HepG2 (cell line): ENCODE data around the gene SLC8A2. TPM values are rescaled to one million over a fixed set of nuclear protein-coding genes. Genes with fewer than 3 reads are reported as not detected.

Experiments
- BCLAF1 ChIP-seq: fragments of 450-650 bp; IDR thresholded peaks from 2 replicates; pipeline ENCODE4 v1.6.1; 2017; ENCODE audit warnings: mild to moderate bottlenecking
- EP300 ChIP-seq, 3 experiments: sonication (generic) in 1 of 3; formaldehyde crosslinking in 1 of 3; IDR thresholded peaks; 2 replicates each; pipeline versions ENCODE4 v1.5.1 to v1.6.1; 2011 to 2020; ENCODE audit warnings: low read depth in 2 of 3, low read length in 2 of 3, borderline replicate concordance in 1 of 3, improper control_type of control experiment in 1 of 3, mild to moderate bottlenecking in 1 of 3, missing genetic modification reagents in 1 of 3, moderate library complexity in 1 of 3
- HMGA1 ChIP-seq: sonication (generic); formaldehyde crosslinking; conservative IDR thresholded peaks from 2 replicates; pipeline ENCODE4 v1.4.0; 2020; ENCODE audit warnings: missing genetic modification reagents
- NAIF1 ChIP-seq: sonication (generic); formaldehyde crosslinking; IDR thresholded peaks from 2 replicates; pipeline ENCODE4 v1.5.0; 2020; ENCODE audit warnings: mild to moderate bottlenecking, missing genetic modification reagents, borderline replicate concordance
- NRL ChIP-seq: sonication (generic); formaldehyde crosslinking; IDR thresholded peaks from 2 replicates; pipeline ENCODE4 v1.5.0; 2020; ENCODE audit warnings: missing genetic modification reagents, mild to moderate bottlenecking, moderate library complexity, borderline replicate concordance
- SP1 ChIP-seq, 2 experiments: fragments of 450-650 bp in 1 of 2; sonication (generic) in 1 of 2; formaldehyde crosslinking in 1 of 2; IDR thresholded peaks; 2 replicates each; pipeline versions ENCODE4 v1.4.0 to v1.6.1; 2016 to 2020; ENCODE audit warnings: missing genetic modification reagents in 1 of 2
- SRSF1 ChIP-seq: fragments of 200-400 bp; formaldehyde crosslinking; optimal IDR thresholded peaks from 2 replicates; pipeline ENCODE3; 2017; ENCODE audit warnings: mild to moderate bottlenecking, low read depth, low read length, moderate library complexity
- ZC3H4 ChIP-seq: sonication (generic); formaldehyde crosslinking; IDR thresholded peaks from 2 replicates; pipeline ENCODE4 v1.4.0; 2020; ENCODE audit warnings: missing genetic modification reagents, borderline replicate concordance
- ZNF225 ChIP-seq: sonication (generic); formaldehyde crosslinking; IDR thresholded peaks from 2 replicates; pipeline ENCODE4 v1.4.0; 2020; ENCODE audit warnings: mild to moderate bottlenecking, missing genetic modification reagents
- ZNF230 ChIP-seq: sonication (generic); formaldehyde crosslinking; IDR thresholded peaks from 2 replicates; pipeline ENCODE4 v1.4.0; 2020; ENCODE audit warnings: mild to moderate bottlenecking, missing genetic modification reagents
- polyA plus RNA-seq, 8 experiments: library from polyadenylated mRNA; depleted of rRNA in 3 of 8; stranded (reverse) in 7 of 8; unstranded in 1 of 8; fragments of >200 nt; fragmentation: Illumina TruSeq in 4 of 8; extraction: Trizol in 4 of 8; gene quantifications; 2 replicates each; pipeline versions ENCODE4 v1.2.1 to v1.2.3, GENCODE V29; 2011 to 2016; ENCODE audit warnings: low read depth in 4 of 8, missing spikeins in 1 of 8, mixed read lengths in 1 of 8; ENCODE audit not compliant: insufficient read depth in 1 of 8
- total RNA-seq, 5 experiments: library from RNA; depleted of rRNA; stranded (reverse); fragments of >200 nt; fragmentation: Illumina TruSeq; extraction: Trizol; gene quantifications; 2 replicates each; pipeline ENCODE4 v1.2.3, GENCODE V29; 2016; ENCODE audit warnings: low read depth in 1 of 5
- TF ChIP-seq, protein P1 (sequence below): sonication (generic); formaldehyde crosslinking; IDR thresholded peaks from 2 replicates; pipeline ENCODE4 v1.4.0; 2020; ENCODE audit warnings: mild to moderate bottlenecking, missing genetic modification reagents
- TF ChIP-seq, protein P2 (sequence below): sonication (generic); formaldehyde crosslinking; IDR thresholded peaks from 2 replicates; pipeline ENCODE4 v1.4.0; 2020; ENCODE audit warnings: mild to moderate bottlenecking, low read depth, missing genetic modification reagents
- TF ChIP-seq, protein P3 (sequence below): sonication (generic); formaldehyde crosslinking; IDR thresholded peaks from one replicate; pipeline ENCODE4 v1.5.1; 2020; ENCODE audit warnings: mild to moderate bottlenecking, missing genetic modification reagents; ENCODE audit errors: not compliant biosample characterization
- TF ChIP-seq, protein P4 (sequence below): IDR thresholded peaks from 2 replicates; pipeline ENCODE4 v1.6.1; 2018; ENCODE audit warnings: missing genetic modification reagents

Gene SLC8A2
- total and polyA plus RNA-seq, 2 of the 13 experiments (the other 11 are each of a cell fraction or from before 2014, with no cell fraction given) = 0.02 TPM; not detected in 1

GRCh38 chr19:47444388-47444821, 27.3 kb downstream of the SLC8A2 start (continued):
- no peak for TF ChIP-seq BCLAF1
- TF ChIP-seq ZNF225 (CRISPR knock-in tag) = peak; percentile 53; the same call in 1 of the 2 replicates
- no peak for TF ChIP-seq ZNF230
- TF ChIP-seq NRL (CRISPR knock-in tag) = no peak
- no peak for TF ChIP-seq NAIF1 (CRISPR knock-in tag)
- TF ChIP-seq EP300 (IDR thresholded peaks at IDR 0.05; ENCODE audit: low read depth in 2 of 2, low read length in 2 of 2) = no peak
- TF ChIP-seq EP300 (CRISPR knock-in tag; IDR thresholded peaks at IDR 0.05; ENCODE audit: borderline replicate concordance) = no peak
- TF ChIP-seq, protein P1, sequence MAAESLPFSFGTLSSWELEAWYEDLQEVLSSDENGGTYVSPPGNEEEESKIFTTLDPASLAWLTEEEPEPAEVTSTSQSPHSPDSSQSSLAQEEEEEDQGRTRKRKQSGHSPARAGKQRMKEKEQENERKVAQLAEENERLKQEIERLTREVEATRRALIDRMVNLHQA (CRISPR knock-in tag) = no peak
- TF ChIP-seq SRSF1 = no peak
- TF ChIP-seq ZC3H4 = no peak
- TF ChIP-seq SP1 (IDR thresholded peaks at IDR 0.05) = no peak
- TF ChIP-seq SP1 (CRISPR knock-in tag; IDR thresholded peaks at IDR 0.05) = no peak; the same call in 1 of the 2 replicates
- TF ChIP-seq, protein P2, sequence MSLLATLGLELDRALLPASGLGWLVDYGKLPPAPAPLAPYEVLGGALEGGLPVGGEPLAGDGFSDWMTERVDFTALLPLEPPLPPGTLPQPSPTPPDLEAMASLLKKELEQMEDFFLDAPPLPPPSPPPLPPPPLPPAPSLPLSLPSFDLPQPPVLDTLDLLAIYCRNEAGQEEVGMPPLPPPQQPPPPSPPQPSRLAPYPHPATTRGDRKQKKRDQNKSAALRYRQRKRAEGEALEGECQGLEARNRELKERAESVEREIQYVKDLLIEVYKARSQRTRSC (CRISPR knock-in tag) = no peak
- no peak for TF ChIP-seq HMGA1 (CRISPR knock-in tag)
- TF ChIP-seq, protein P3, sequence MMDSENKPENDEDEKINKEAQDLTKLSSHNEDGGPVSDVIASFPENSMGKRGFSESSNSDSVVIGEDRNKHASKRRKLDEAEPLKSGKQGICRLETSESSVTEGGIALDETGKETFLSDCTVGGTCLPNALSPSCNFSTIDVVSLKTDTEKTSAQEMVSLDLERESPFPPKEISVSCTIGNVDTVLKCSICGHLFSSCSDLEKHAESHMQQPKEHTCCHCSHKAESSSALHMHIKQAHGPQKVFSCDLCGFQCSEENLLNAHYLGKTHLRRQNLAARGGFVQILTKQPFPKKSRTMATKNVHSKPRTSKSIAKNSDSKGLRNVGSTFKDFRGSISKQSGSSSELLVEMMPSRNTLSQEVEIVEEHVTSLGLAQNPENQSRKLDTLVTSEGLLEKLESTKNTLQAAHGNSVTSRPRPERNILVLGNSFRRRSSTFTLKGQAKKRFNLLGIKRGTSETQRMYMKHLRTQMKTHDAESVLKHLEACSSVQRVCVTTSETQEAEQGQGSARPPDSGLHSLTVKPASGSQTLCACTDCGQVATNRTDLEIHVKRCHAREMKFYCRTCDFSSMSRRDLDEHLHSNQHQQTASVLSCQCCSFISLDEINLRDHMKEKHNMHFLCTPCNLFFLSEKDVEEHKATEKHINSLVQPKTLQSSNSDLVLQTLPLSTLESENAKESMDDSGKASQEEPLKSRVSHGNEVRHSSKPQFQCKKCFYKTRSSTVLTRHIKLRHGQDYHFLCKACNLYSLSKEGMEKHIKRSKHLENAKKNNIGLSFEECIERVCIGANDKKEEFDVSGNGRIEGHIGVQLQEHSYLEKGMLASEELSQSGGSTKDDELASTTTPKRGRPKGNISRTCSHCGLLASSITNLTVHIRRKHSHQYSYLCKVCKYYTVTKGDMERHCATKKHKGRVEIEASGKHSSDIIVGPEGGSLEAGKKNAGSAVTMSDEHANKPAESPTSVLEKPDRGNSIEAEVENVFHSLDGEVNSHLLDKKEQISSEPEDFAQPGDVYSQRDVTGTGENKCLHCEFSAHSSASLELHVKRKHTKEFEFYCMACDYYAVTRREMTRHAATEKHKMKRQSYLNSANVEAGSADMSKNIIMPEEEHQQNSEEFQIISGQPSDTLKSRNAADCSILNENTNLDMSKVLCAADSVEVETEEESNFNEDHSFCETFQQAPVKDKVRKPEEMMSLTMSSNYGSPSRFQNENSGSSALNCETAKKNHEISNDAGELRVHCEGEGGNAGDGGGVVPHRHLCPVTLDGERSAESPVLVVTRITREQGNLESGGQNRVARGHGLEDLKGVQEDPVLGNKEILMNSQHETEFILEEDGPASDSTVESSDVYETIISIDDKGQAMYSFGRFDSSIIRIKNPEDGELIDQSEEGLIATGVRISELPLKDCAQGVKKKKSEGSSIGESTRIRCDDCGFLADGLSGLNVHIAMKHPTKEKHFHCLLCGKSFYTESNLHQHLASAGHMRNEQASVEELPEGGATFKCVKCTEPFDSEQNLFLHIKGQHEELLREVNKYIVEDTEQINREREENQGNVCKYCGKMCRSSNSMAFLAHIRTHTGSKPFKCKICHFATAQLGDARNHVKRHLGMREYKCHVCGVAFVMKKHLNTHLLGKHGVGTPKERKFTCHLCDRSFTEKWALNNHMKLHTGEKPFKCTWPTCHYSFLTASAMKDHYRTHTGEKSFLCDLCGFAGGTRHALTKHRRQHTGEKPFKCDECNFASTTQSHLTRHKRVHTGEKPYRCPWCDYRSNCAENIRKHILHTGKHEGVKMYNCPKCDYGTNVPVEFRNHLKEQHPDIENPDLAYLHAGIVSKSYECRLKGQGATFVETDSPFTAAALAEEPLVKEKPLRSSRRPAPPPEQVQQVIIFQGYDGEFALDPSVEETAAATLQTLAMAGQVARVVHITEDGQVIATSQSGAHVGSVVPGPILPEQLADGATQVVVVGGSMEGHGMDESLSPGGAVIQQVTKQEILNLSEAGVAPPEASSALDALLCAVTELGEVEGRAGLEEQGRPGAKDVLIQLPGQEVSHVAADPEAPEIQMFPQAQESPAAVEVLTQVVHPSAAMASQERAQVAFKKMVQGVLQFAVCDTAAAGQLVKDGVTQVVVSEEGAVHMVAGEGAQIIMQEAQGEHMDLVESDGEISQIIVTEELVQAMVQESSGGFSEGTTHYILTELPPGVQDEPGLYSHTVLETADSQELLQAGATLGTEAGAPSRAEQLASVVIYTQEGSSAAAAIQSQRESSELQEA (CRISPR knock-in tag) = no peak
- TF ChIP-seq, protein P4, sequence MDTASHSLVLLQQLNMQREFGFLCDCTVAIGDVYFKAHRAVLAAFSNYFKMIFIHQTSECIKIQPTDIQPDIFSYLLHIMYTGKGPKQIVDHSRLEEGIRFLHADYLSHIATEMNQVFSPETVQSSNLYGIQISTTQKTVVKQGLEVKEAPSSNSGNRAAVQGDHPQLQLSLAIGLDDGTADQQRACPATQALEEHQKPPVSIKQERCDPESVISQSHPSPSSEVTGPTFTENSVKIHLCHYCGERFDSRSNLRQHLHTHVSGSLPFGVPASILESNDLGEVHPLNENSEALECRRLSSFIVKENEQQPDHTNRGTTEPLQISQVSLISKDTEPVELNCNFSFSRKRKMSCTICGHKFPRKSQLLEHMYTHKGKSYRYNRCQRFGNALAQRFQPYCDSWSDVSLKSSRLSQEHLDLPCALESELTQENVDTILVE (CRISPR knock-in tag) = 0 out of 2 replicates have a peak, but pooled peaks have one; percentile 42
